Measurements from ENCODE around the gene HDDC2.
"Not testable (repeated sequence)": the region's sequence is repeated elsewhere in the genome, so short reads cannot be mapped to it uniquely, and the experiment has no call there.

HDDC2 gene

DNA sequence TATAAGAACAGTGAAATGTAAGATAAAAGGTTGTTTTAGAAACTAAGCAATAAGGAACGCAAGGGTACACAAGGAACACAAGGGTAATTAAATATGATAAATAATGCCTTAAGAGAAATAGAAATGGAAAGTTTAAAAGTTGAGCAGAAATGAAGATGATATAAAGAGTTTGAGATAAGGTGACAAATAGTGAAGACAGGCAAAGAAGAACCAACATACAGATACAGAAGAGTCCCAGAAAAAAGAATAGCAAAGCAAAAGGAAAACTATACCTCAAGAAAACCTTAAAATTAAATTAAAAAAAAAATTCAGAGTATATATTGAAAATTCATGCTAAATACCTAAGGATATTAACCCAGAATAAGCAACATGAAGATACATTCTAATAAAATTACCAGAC lies 16.4 kb downstream of the HDDC2 start:
- no peak for DNase-seq (ENCODE audit: low read depth in 1 of 2, low spot score in 1 of 2)
- Histone ChIP-seq H3K4me3 (replicated peaks; ENCODE audit: insufficient read depth, low read length) (no peak overlapping the region), H3K27me3 (ENCODE audit: insufficient read depth, poor library complexity, severe bottlenecking) (no peaks in the 10 kb centered on the region), H3K27ac (replicated peaks) (no peak overlapping the region)
- TF ChIP-seq REST (IDR thresholded peaks at IDR 0.05; ENCODE audit: insufficient replicate concordance, low read depth) (no peak), SPI1 (IDR thresholded peaks at IDR 0.05; ENCODE audit: borderline replicate concordance, low read depth) (no peak), POLR2AphosphoS5 (IDR thresholded peaks at IDR 0.05; ENCODE audit: low read depth) (no peak), GABPA (IDR thresholded peaks at IDR 0.05; ENCODE audit: low read depth) (no peak)
- TF ChIP-seq, protein P1, sequence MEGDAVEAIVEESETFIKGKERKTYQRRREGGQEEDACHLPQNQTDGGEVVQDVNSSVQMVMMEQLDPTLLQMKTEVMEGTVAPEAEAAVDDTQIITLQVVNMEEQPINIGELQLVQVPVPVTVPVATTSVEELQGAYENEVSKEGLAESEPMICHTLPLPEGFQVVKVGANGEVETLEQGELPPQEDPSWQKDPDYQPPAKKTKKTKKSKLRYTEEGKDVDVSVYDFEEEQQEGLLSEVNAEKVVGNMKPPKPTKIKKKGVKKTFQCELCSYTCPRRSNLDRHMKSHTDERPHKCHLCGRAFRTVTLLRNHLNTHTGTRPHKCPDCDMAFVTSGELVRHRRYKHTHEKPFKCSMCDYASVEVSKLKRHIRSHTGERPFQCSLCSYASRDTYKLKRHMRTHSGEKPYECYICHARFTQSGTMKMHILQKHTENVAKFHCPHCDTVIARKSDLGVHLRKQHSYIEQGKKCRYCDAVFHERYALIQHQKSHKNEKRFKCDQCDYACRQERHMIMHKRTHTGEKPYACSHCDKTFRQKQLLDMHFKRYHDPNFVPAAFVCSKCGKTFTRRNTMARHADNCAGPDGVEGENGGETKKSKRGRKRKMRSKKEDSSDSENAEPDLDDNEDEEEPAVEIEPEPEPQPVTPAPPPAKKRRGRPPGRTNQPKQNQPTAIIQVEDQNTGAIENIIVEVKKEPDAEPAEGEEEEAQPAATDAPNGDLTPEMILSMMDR (IDR thresholded peaks at IDR 0.05; ENCODE audit: insufficient read depth, low read length): no peak

DNA sequence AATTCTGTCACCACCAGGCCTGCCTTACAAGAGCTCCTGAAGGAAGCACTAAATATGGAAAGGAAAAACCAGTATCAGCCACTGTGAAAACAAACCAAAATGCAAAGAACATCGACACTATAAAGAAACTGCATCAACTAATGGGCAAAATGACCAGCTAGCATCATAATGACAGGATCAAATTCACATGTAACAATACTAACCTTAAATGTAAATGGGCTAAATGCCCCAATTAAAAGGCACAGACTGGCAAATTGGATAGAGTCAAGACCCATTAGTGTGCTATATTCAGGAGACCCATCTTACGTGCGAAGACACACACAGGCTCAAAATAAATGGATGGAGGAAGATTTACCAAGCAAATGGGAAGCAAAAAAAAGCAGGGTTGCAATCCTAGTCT lies 19.3 kb downstream of the HDDC2 start:
- not testable (repeated sequence) for DNase-seq (ENCODE audit: low read depth in 1 of 2, low spot score in 1 of 2); H3K4me3 ChIP-seq (replicated peaks; ENCODE audit: insufficient read depth, low read length); H3K27me3 ChIP-seq (ENCODE audit: insufficient read depth, poor library complexity, severe bottlenecking); H3K27ac ChIP-seq (replicated peaks)

DNA sequence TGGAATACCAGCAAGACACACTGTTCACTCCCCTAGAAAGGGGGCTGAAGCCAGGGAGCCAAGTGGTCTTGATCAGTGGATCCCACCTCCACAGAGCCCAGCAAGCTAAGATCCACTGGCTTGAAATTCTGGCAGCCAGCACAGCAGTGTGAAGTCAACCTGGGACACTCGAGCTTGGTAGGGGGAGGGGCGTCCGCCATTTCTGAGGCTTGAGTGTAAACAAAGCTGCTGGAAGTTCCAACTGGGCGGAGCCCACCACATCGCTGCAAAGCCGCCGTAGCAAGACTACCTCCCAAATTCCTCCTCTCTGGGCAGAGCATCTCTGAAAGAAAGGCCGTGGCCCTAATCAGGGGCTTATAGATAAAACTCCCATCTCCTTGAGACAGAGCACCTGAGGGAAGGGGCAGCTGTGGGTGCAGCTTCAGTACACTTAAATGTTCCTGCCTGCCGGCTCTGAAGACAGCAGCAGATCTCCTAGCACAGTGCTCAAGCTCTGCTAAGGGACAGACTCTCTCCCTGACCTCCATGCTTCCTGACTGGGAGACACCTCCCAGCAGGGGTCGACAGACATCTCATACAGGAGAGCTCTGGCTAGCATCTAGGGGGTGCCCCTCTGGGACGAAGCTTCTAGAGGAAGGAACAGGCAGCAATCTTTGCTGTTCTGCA lies 21.3 kb downstream of the HDDC2 start:
- DNase-seq (ENCODE audit: low read depth in 1 of 2, low spot score in 1 of 2); H3K4me3 ChIP-seq (replicated peaks; ENCODE audit: insufficient read depth, low read length); H3K27ac ChIP-seq (replicated peaks); H3K27me3 ChIP-seq (ENCODE audit: insufficient read depth, poor library complexity, severe bottlenecking): not testable (repeated sequence)

DNA sequence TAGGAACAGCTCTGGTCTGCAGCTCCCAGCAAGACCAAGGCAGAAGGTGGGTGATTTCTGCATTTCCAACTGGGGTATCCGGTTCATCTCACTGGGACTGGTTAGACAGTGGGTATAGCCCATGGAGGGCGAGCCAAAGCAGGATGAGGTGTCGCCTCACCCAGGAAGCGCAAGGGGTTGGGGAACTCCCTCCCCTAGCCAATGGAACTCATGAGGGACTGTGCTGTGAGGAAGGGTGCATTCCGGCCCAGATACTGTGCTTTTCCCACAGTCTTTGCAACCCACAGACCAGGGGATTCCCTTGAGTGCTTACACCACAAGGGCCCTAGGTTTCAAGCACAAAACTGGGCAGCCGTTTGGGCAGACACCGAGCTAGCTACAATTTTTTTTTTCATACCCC lies 21.8 kb downstream of the HDDC2 start:
- Histone ChIP-seq H3K4me3 (replicated peaks; ENCODE audit: insufficient read depth, low read length) (no peak overlapping the region), H3K27me3 (ENCODE audit: insufficient read depth, poor library complexity, severe bottlenecking) (no peaks in the 10 kb centered on the region), H3K27ac (replicated peaks) (no peak overlapping the region)
- no peak for TF ChIP-seq SPI1 (IDR thresholded peaks at IDR 0.05; ENCODE audit: borderline replicate concordance, low read depth)
- TF ChIP-seq POLR2AphosphoS5 (IDR thresholded peaks at IDR 0.05; ENCODE audit: low read depth): no peak
- TF ChIP-seq, protein P1 (IDR thresholded peaks at IDR 0.05; ENCODE audit: insufficient read depth, low read length): no peak
- no peak for TF ChIP-seq GABPA (IDR thresholded peaks at IDR 0.05; ENCODE audit: low read depth)
- TF ChIP-seq REST (IDR thresholded peaks at IDR 0.05; ENCODE audit: insufficient replicate concordance, low read depth): no peak
- DNase-seq (ENCODE audit: low read depth in 1 of 2, low spot score in 1 of 2): no peak

DNA sequence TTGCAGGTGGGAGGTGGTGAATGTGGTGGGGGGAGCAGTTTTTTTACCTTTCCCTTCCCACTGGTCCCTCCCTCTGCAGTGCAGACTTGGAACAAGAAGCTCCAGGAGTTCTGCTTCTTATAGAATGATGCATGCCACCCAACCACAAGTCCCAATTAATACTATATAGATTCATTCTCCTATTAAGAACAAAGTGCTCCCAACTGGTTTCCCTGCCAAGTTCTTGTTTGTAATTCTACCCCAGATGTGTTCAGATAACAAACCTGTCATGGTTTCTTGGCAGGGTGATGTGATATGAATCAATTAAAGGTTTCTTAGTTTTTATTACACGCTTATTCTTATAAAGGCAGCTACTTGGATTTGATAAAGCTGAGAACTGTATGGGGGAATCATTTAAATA lies 23.9 kb downstream of the HDDC2 start:
- H3K27ac ChIP-seq (replicated peaks): no peak overlapping the region
- no peak for DNase-seq (ENCODE audit: low read depth in 1 of 2, low spot score in 1 of 2)
- H3K4me3 ChIP-seq (replicated peaks; ENCODE audit: insufficient read depth, low read length): no peak overlapping the region
- TF ChIP-seq SPI1 (IDR thresholded peaks at IDR 0.05; ENCODE audit: borderline replicate concordance, low read depth) (no peak), GABPA (IDR thresholded peaks at IDR 0.05; ENCODE audit: low read depth) (no peak), REST (IDR thresholded peaks at IDR 0.05; ENCODE audit: insufficient replicate concordance, low read depth) (no peak), POLR2AphosphoS5 (IDR thresholded peaks at IDR 0.05; ENCODE audit: low read depth) (no peak)
- TF ChIP-seq, protein P1 (IDR thresholded peaks at IDR 0.05; ENCODE audit: insufficient read depth, low read length): no peak
- no peaks in the 10 kb centered on the region for H3K27me3 ChIP-seq (ENCODE audit: insufficient read depth, poor library complexity, severe bottlenecking)
